HEK293 (cell line): Measurements from ENCODE around the gene SLAIN2.
"Not testable (repeated sequence)": the region's sequence is repeated elsewhere in the genome, so short reads cannot be mapped to it uniquely, and the experiment has no call there.

Source experiments
- CTCF ChIA-PET: fragments of 350-600 bp; formaldehyde crosslinking; extraction: SDS; loops from one replicate; lab custom pipeline; 2021; ENCODE audit warnings: antibody characterized with exemption; lab: Yijun Ruan, JAX
- POLR2A ChIA-PET: fragments of 300-600 bp; formaldehyde crosslinking; extraction: SDS; loops from one replicate; lab custom pipeline; 2020; ENCODE audit warnings: antibody characterized with exemption, inconsistent platforms; lab: Yijun Ruan, JAX
- H3K27ac ChIP-seq: fragments of 200-500 bp; sonication (Bioruptor generic); 2 replicates; pipeline ENCODE4 v1.5.1; 2014; ENCODE audit warnings: low read depth, low read length, control low read depth, inconsistent platforms; ENCODE audit errors: extremely low read depth
- H3K36me3 ChIP-seq, 2 experiments: fragments of 200-500 bp in 1 of 2; sonication (Bioruptor generic) in 1 of 2; 1 replicate in 1 of 2; 2 replicates in 1 of 2; pipeline ENCODE4 v1.5.1; 2014 to 2017; ENCODE audit warnings: inconsistent platforms in 2 of 2, low read length in 2 of 2; ENCODE audit not compliant: control insufficient read depth in 2 of 2, insufficient read depth in 1 of 2
- H3K4me1 ChIP-seq: fragments of 200-500 bp; sonication (Bioruptor generic); 2 replicates; pipeline ENCODE4 v1.5.1; 2014; ENCODE audit warnings: mild to moderate bottlenecking, low read length, inconsistent platforms; ENCODE audit not compliant: control insufficient read depth, insufficient read depth
- H3K4me3 ChIP-seq: 2 replicates; pipeline ENCODE4 v1.5.1; 2011; ENCODE audit warnings: low read depth, mild to moderate bottlenecking, control low read depth, low read length, moderate library complexity
- H3K9me3 ChIP-seq: fragments of 200-500 bp; sonication (Bioruptor generic); 2 replicates; pipeline ENCODE4 v1.5.1; 2014; ENCODE audit warnings: low read depth, low read length, inconsistent platforms; ENCODE audit not compliant: control insufficient read depth, insufficient read depth
- BCL11A ChIP-seq: fragments of 450-650 bp; formaldehyde crosslinking; IDR thresholded peaks from 2 replicates; pipeline ENCODE4 v1.5.1; 2016; ENCODE audit warnings: low read depth, missing biosample characterization, missing genetic modification characterization
- FEZF1 ChIP-seq: fragments of 450-650 bp; formaldehyde crosslinking; IDR thresholded peaks from 2 replicates; pipeline ENCODE4 v1.5.1; 2016; ENCODE audit warnings: missing biosample characterization, missing genetic modification characterization
- GLI4 ChIP-seq: fragments of 450-650 bp; formaldehyde crosslinking; IDR thresholded peaks from 2 replicates; pipeline ENCODE4 v1.5.1; 2016; ENCODE audit warnings: missing biosample characterization, missing genetic modification characterization
- GLIS2 ChIP-seq: fragments of 450-650 bp; formaldehyde crosslinking; IDR thresholded peaks from 2 replicates; pipeline ENCODE4 v1.5.1; 2016; ENCODE audit warnings: missing biosample characterization, missing genetic modification characterization
- KLF16 ChIP-seq: fragments of 450-650 bp; formaldehyde crosslinking; IDR thresholded peaks from 2 replicates; pipeline ENCODE4 v1.5.1; 2017; ENCODE audit warnings: missing biosample characterization, missing genetic modification characterization
- PRDM4 ChIP-seq: fragments of 450-650 bp; formaldehyde crosslinking; IDR thresholded peaks from 2 replicates; pipeline ENCODE4 v1.5.1; 2017; ENCODE audit warnings: missing biosample characterization, missing genetic modification characterization
- SCRT2 ChIP-seq: fragments of 450-650 bp; formaldehyde crosslinking; IDR thresholded peaks from 2 replicates; pipeline ENCODE4 v1.5.1; 2016; ENCODE audit warnings: missing biosample characterization, missing genetic modification characterization
- ZFHX2 ChIP-seq: fragments of 450-650 bp; formaldehyde crosslinking; conservative IDR thresholded peaks from 2 replicates; pipeline ENCODE4 v1.5.1; 2016; ENCODE audit warnings: missing biosample characterization, missing genetic modification characterization
- ZFP3 ChIP-seq: fragments of 450-650 bp; formaldehyde crosslinking; IDR thresholded peaks from 2 replicates; pipeline ENCODE4 v1.5.1; 2016; ENCODE audit warnings: low read depth, missing biosample characterization, missing genetic modification characterization
- ZNF114 ChIP-seq: fragments of 450-650 bp; formaldehyde crosslinking; IDR thresholded peaks from 2 replicates; pipeline ENCODE4 v1.5.0; 2017; ENCODE audit warnings: missing biosample characterization, missing genetic modification characterization
- ZNF175 ChIP-seq: fragments of 450-650 bp; formaldehyde crosslinking; IDR thresholded peaks from 2 replicates; pipeline ENCODE4 v1.5.1; 2016; ENCODE audit warnings: missing biosample characterization, missing genetic modification characterization
- ZNF2 ChIP-seq: fragments of 450-650 bp; formaldehyde crosslinking; IDR thresholded peaks from 2 replicates; pipeline ENCODE4 v1.5.1; 2016; ENCODE audit warnings: missing biosample characterization, missing genetic modification characterization
- ZNF23 ChIP-seq: fragments of 450-650 bp; formaldehyde crosslinking; IDR thresholded peaks from 2 replicates; pipeline ENCODE4 v1.5.1; 2016; ENCODE audit warnings: missing biosample characterization, missing genetic modification characterization, borderline replicate concordance
- ZNF302 ChIP-seq: fragments of 450-650 bp; formaldehyde crosslinking; IDR thresholded peaks from 2 replicates; pipeline ENCODE4 v1.5.1; 2016; ENCODE audit warnings: missing biosample characterization, missing genetic modification characterization, low read depth
- ZNF311 ChIP-seq: fragments of 450-650 bp; formaldehyde crosslinking; IDR thresholded peaks from 2 replicates; pipeline ENCODE4 v1.5.1; 2017; ENCODE audit warnings: missing biosample characterization, missing genetic modification characterization, borderline replicate concordance
- ZNF560 ChIP-seq: fragments of 450-650 bp; formaldehyde crosslinking; IDR thresholded peaks from 2 replicates; pipeline ENCODE4 v1.5.1; 2017; ENCODE audit warnings: missing biosample characterization, missing genetic modification characterization, borderline replicate concordance
- ZNF571 ChIP-seq: fragments of 450-650 bp; formaldehyde crosslinking; IDR thresholded peaks from 2 replicates; pipeline ENCODE4 v1.5.0; 2017; ENCODE audit warnings: missing biosample characterization, missing genetic modification characterization
- ZNF580 ChIP-seq: fragments of 450-650 bp; formaldehyde crosslinking; IDR thresholded peaks from 2 replicates; pipeline ENCODE4 v1.5.1; 2016; ENCODE audit warnings: missing biosample characterization, missing genetic modification characterization
- ZNF664 ChIP-seq: fragments of 450-650 bp; formaldehyde crosslinking; IDR thresholded peaks from 2 replicates; pipeline ENCODE4 v1.5.1; 2016; ENCODE audit warnings: missing biosample characterization, missing genetic modification characterization
- ZSCAN4 ChIP-seq: fragments of 450-650 bp; formaldehyde crosslinking; IDR thresholded peaks from 2 replicates; pipeline ENCODE4 v1.5.1; 2017; ENCODE audit warnings: missing biosample characterization, missing genetic modification characterization
- TF ChIP-seq, protein P1 (sequence below): sonication (generic); formaldehyde crosslinking; IDR thresholded peaks from 2 replicates; pipeline ENCODE4 v1.8.1; 2022; ENCODE audit warnings: mild to moderate bottlenecking, moderate library complexity, missing genetic modification reagents

Gene SLAIN2

GRCh38 chr4:48432017-48432416 is 90.7 kb downstream of the SLAIN2 start:
- Histone ChIP-seq H3K27ac (no peak overlapping the region), H3K36me3 (no peaks in the 10 kb centered on the region), H3K9me3 (no peaks in the 10 kb centered on the region), H3K4me3 (no peak overlapping the region), H3K4me1 (no peaks in the 10 kb centered on the region)
- ChIA-PET CTCF (no interaction called here), POLR2A (no interaction called here)
- TF ChIP-seq ZFHX2 (0 out of 2 replicates have a peak, but pooled peaks have one; percentile 19), ZNF580 (no peak)

- TF ChIP-seq ZNF571 (tag by site-specific recombination) (no peak), ZNF114 (tag by site-specific recombination) (no peak), ZFP3 (tag by site-specific recombination) (no peak), ZNF664 (tag by site-specific recombination) (no peak), BCL11A (tag by site-specific recombination) (no peak), ZSCAN4 (tag by site-specific recombination) (no peak), ZNF560 (tag by site-specific recombination) (no peak), ZNF2 (tag by site-specific recombination) (no peak), SCRT2 (tag by site-specific recombination) (no peak), FEZF1 (tag by site-specific recombination) (no peak), GLI4 (tag by site-specific recombination) (no peak)
- TF ChIP-seq, all 188 proteins: peak for 0
- Histone ChIP-seq H3K4me3 (no peak overlapping the region), H3K9me3 (no peaks in the 10 kb centered on the region), H3K27ac (no peak overlapping the region), H3K4me1 (no peaks in the 10 kb centered on the region), H3K36me3 (no peaks in the 10 kb centered on the region)
- POLR2A ChIA-PET, result no interaction called here
- CTCF ChIA-PET, result interaction anchor here (0.9 kb wide), 1 partner anchor 10 kb away, joined by 3 read pairs; no protein-coding TSS in a partner anchor
Measured at GRCh38 chr4:48436318-48436717, 95.0 kb downstream of the SLAIN2 start.

DNA sequence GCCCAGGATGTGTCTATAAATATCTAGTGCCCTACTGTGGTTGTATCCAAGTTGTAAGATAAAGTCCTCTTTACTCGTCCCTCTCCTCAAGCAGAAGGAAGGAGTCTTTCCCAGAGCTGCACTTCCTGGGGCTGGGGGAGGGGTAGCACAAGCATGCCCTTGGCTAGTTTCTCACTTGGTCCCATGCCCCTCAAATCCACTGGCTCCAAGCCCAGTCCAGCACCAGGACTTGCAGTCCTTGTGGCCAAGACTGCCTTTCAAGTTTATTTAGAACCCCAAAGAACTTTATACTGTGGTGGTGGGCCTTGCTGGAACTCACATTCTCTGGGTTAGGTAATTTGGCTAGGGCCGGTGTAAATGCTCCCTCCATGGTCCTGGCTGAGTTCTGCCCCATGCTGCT is 98.7 kb downstream of the SLAIN2 start:
- Histone ChIP-seq H3K36me3 (no peaks in the 10 kb centered on the region), H3K27ac (no peak overlapping the region), H3K4me3 (no peak overlapping the region), H3K9me3 (no peaks in the 10 kb centered on the region), H3K4me1 (no peaks in the 10 kb centered on the region)
- ChIA-PET POLR2A (no interaction called here), CTCF (no interaction called here)
- TF ChIP-seq ZNF311 (tag by site-specific recombination) (no peak), PRDM4 (tag by site-specific recombination) (no peak), ZNF302 (tag by site-specific recombination) (no peak), ZNF23 (tag by site-specific recombination) (no peak), KLF16 (tag by site-specific recombination) (no peak), ZNF175 (no peak), GLIS2 (tag by site-specific recombination) (no peak)
- TF ChIP-seq, protein P1, sequence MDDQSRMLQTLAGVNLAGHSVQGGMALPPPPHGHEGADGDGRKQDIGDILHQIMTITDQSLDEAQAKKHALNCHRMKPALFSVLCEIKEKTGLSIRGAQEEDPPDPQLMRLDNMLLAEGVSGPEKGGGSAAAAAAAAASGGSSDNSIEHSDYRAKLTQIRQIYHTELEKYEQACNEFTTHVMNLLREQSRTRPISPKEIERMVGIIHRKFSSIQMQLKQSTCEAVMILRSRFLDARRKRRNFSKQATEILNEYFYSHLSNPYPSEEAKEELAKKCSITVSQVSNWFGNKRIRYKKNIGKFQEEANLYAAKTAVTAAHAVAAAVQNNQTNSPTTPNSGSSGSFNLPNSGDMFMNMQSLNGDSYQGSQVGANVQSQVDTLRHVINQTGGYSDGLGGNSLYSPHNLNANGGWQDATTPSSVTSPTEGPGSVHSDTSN (CRISPR knock-in tag), result no peak

DNA sequence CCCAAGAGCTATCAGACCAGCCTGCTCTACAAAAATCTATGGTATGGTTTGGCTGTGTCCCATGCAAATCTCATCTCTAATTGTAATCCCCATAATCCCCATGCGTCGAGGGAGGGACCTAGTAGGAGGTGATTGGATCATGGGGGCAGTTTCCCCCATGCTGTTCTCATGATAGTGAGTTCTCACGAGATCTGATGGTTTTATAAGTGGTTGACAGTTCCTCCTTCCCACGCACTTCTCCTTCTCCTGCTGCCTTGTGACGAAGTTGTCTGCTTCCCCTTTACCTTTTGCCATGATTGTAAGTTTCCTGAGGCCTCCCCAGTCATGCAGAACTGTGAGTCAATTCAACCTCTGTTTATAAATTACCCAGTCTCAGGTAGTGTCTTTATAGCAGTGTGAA is 99.6 kb downstream of the SLAIN2 start:
- H3K27ac ChIP-seq, H3K4me3 ChIP-seq, H3K9me3 ChIP-seq, H3K36me3 ChIP-seq, POLR2A ChIA-PET, H3K4me1 ChIP-seq: not testable (repeated sequence)
- CTCF ChIA-PET, result interaction anchor here (0.6 kb wide), 1 partner anchor 110 kb away, joined by 5 read pairs; no protein-coding TSS in a partner anchor
